GM23248 (cell line): ENCODE data around the gene CDH13. TPM values are rescaled to one million over a fixed set of nuclear protein-coding genes. Genes with fewer than 3 reads are reported as not detected.

Experiments used
- DNase-seq: peaks from one replicate; pipeline ENCODE4 v3.0.0-alpha.2; 2015
- H2AFZ ChIP-seq: fragments of 200-600 bp; sonication (generic); 2 replicates; pipeline ENCODE4 v1.6.1; 2016; ENCODE audit warnings: antibody characterized with exemption
- H3F3A ChIP-seq: fragments of 200-600 bp; sonication (generic); 2 replicates; pipeline ENCODE4 v1.6.1; 2016; ENCODE audit warnings: mild to moderate bottlenecking, antibody characterized with exemption, mixed run types; ENCODE audit not compliant: insufficient read depth
- H3K27ac ChIP-seq: fragments of 200-600 bp; sonication (generic); 2 replicates; pipeline ENCODE4 v1.5.1; 2016; ENCODE audit warnings: mild to moderate bottlenecking
- H3K27me3 ChIP-seq: fragments of 200-600 bp; sonication (generic); replicated peaks from 2 replicates; pipeline ENCODE4 v1.6.1; 2016; ENCODE audit warnings: mild to moderate bottlenecking; ENCODE audit not compliant: insufficient read depth
- H3K36me3 ChIP-seq: fragments of 200-600 bp; sonication (generic); 2 replicates; pipeline ENCODE4 v1.6.1; 2016; ENCODE audit warnings: low read depth, mild to moderate bottlenecking
- H3K4me1 ChIP-seq: fragments of 200-600 bp; sonication (generic); 2 replicates; pipeline ENCODE4 v1.6.1; 2016; ENCODE audit warnings: mild to moderate bottlenecking; ENCODE audit not compliant: insufficient read depth
- H3K4me2 ChIP-seq: fragments of 200-600 bp; sonication (generic); one replicate; pipeline ENCODE4 v1.6.1; 2016; ENCODE audit warnings: mild to moderate bottlenecking; ENCODE audit not compliant: unreplicated experiment
- H3K4me3 ChIP-seq: fragments of 200-600 bp; sonication (generic); 2 replicates; pipeline ENCODE4 v1.5.1; 2016; ENCODE audit warnings: mild to moderate bottlenecking
- H3K79me2 ChIP-seq: fragments of 200-600 bp; sonication (generic); 2 replicates; pipeline ENCODE4 v1.6.1; 2016; ENCODE audit warnings: mild to moderate bottlenecking; ENCODE audit not compliant: insufficient read depth
- H3K9ac ChIP-seq: fragments of 200-600 bp; sonication (generic); 2 replicates; pipeline ENCODE4 v1.6.1; 2016; ENCODE audit warnings: mild to moderate bottlenecking
- H3K9me2 ChIP-seq: fragments of 200-600 bp; sonication (generic); 2 replicates; pipeline ENCODE4 v1.6.1; 2016; ENCODE audit warnings: mixed run types, mild to moderate bottlenecking, moderate library complexity; ENCODE audit not compliant: insufficient read depth
- H3K9me3 ChIP-seq: fragments of 200-600 bp; sonication (generic); one replicate; pipeline ENCODE4 v1.6.1; 2017; ENCODE audit warnings: low read depth
- H4K20me1 ChIP-seq: fragments of 200-600 bp; sonication (generic); 2 replicates; pipeline ENCODE4 v1.6.0; 2016; ENCODE audit not compliant: insufficient read depth
- EZH2 ChIP-seq: fragments of 200-600 bp; sonication (generic); IDR thresholded peaks from 2 replicates; pipeline ENCODE4 v1.6.1; 2018; ENCODE audit warnings: antibody characterized with exemption, mild to moderate bottlenecking; ENCODE audit not compliant: insufficient read depth, poor library complexity, severe bottlenecking
- EZH2phosphoT487 ChIP-seq: fragments of 200-600 bp; sonication (generic); IDR thresholded peaks from 2 replicates; pipeline ENCODE4 v1.6.1; 2018; ENCODE audit warnings: antibody characterized with exemption, moderate library complexity, mild to moderate bottlenecking, low read depth; ENCODE audit not compliant: insufficient read depth
- WGBS, 2 experiments: methylation state at CpG; one replicate each; pipeline ENCODE4 v1.1.6; 2015 to 2017; ENCODE audit warnings: low lambda C conversion rate in 2 of 2, low coverage in 1 of 2; ENCODE audit errors: missing lambda C conversion rate in 2 of 2; 5-methylcytosine and 5-hydroxymethylcytosine counted together
- in situ Hi-C: fragments of 300-500 bp; cut with MboI; formaldehyde crosslinking; loops from 2 replicates; pipeline ENCODE4 v1.15.0; 2020
- polyA plus RNA-seq: library from polyadenylated mRNA; unstranded; fragments of >200 nt; fragmentation: Nextera tagmentation; extraction: Ambion mirVana; gene quantifications from 2 replicates; pipeline ENCODE4 v1.2.1, GENCODE V29; 2016
- total RNA-seq: library from RNA; depleted of rRNA; stranded (reverse); fragments of >200 nt; shearing (Covaris generic); gene quantifications from 2 replicates; pipeline ENCODE4 v1.2.3, GENCODE V29; 2014

CDH13 gene
- total and polyA plus RNA-seq, 2 experiments from 2014 or later = 51.0 to 52.8 TPM

DNA sequence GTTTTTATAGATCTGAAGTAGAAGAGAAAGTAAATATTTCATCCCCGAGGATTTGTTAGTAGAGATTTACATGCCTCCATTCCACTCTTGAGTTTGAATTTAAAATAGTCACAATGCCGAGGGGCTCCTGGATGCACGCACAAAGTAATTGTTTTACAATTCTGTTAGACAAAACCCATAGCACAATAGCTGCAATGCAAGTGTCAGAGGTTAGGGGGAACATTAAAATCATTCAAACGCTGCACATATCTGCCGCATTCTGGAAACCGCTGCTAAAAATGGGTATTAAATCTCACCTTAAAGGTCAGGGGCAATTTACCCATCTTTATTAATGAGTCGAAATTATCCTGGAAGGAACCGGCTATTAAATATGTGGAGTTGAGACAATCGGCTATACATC is 652.5 kb downstream of the CDH13 start:
- DNase-seq = no peak
- no peaks in the 10 kb centered on the region for H3K4me1 ChIP-seq
- in situ Hi-C loops = no loop called here
- H3K27me3 ChIP-seq = no peaks in the 10 kb centered on the region
- TF ChIP-seq EZH2phosphoT487 (no peak), EZH2 (no peak)
- no peak overlapping the region for H3K9ac ChIP-seq
- H4K20me1 ChIP-seq = no peaks in the 10 kb centered on the region
- 89% methylated on average over 9 of the region's 9 CpGs for WGBS, 2 experiments
- no peak overlapping the region for H3K27ac ChIP-seq
- H2AFZ ChIP-seq = no peak overlapping the region
- no peaks in the 10 kb centered on the region for H3K79me2 ChIP-seq
- H3F3A ChIP-seq = no peaks in the 10 kb centered on the region
- no peaks in the 10 kb centered on the region for H3K9me2 ChIP-seq
- no peak overlapping the region for H3K4me3 ChIP-seq
- no peak overlapping the region for H3K4me2 ChIP-seq
- no peaks in the 10 kb centered on the region for H3K9me3 ChIP-seq
- H3K36me3 ChIP-seq = no peaks in the 10 kb centered on the region

- Histone ChIP-seq H3K27ac (no peak overlapping the region), H3K4me3 (no peak overlapping the region), H3K27me3 (no peaks in the 10 kb centered on the region), H3K4me1 (no peaks in the 10 kb centered on the region), H3K9me2 (no peaks in the 10 kb centered on the region), H3K9ac (no peak overlapping the region), H3K36me3 (no peaks in the 10 kb centered on the region), H2AFZ (no peak overlapping the region), H3F3A (no peaks in the 10 kb centered on the region), H3K79me2 (no peaks in the 10 kb centered on the region), H3K9me3 (no peaks in the 10 kb centered on the region), H4K20me1 (no peaks in the 10 kb centered on the region), H3K4me2 (no peak overlapping the region)
- in situ Hi-C loops = no loop called here
- TF ChIP-seq EZH2 = no peak
- DNase-seq = no peak
- 82 to 83% methylated on average over 6 of the region's 6 CpGs for WGBS, 2 experiments
Observed at GRCh38 chr16:83285921-83286320, 659.2 kb downstream of the CDH13 start.

- in situ Hi-C loops = no loop called here
- no peaks in the 10 kb centered on the region for H4K20me1 ChIP-seq
- no peak overlapping the region for H3K27ac ChIP-seq
- H2AFZ ChIP-seq = no peak overlapping the region
- no peaks in the 10 kb centered on the region for H3K79me2 ChIP-seq
- H3K36me3 ChIP-seq = no peaks in the 10 kb centered on the region
- no peaks in the 10 kb centered on the region for H3F3A ChIP-seq
- no peak for DNase-seq
- H3K4me1 ChIP-seq = peaks cover 3% of the 10 kb centered on the region; the same call in 1 of the 2 replicates
- H3K9me3 ChIP-seq = no peaks in the 10 kb centered on the region
- H3K4me3 ChIP-seq = no peak overlapping the region
- H3K27me3 ChIP-seq = no peaks in the 10 kb centered on the region
- H3K9ac ChIP-seq = no peak overlapping the region
- TF ChIP-seq EZH2phosphoT487 (no peak), EZH2 (no peak)
- no peak overlapping the region for H3K4me2 ChIP-seq
- no peaks in the 10 kb centered on the region for H3K9me2 ChIP-seq
- 66 to 68% methylated on average over 2 of the region's 2 CpGs for WGBS, 2 experiments
Observed at GRCh38 chr16:83296505-83296904, 669.7 kb downstream of the CDH13 start.

- Histone ChIP-seq H3K4me3 (no peak overlapping the region), H3F3A (no peaks in the 10 kb centered on the region)
- in situ Hi-C loops = no loop called here
Observed at GRCh38 chr16:83298541-83298940, 671.8 kb downstream of the CDH13 start.

GRCh38 chr16:83300326-83300725 is 673.6 kb downstream of the CDH13 start:
- no peak overlapping the region for H2AFZ ChIP-seq
- H3K9me3 ChIP-seq = no peaks in the 10 kb centered on the region
- no peaks in the 10 kb centered on the region for H3K79me2 ChIP-seq
- DNase-seq = no peak
- in situ Hi-C loops = no loop called here
- no peaks in the 10 kb centered on the region for H3K36me3 ChIP-seq
- H3K27me3 ChIP-seq = no peaks in the 10 kb centered on the region
- H3K4me2 ChIP-seq = no peak overlapping the region
- WGBS, 2 experiments = 57 to 61% methylated on average over 3 of the region's 3 CpGs
- no peak overlapping the region for H3K4me3 ChIP-seq
- H3K4me1 ChIP-seq = peaks cover 12% of the 10 kb centered on the region
- H3K9ac ChIP-seq = no peak overlapping the region
- TF ChIP-seq EZH2 (no peak), EZH2phosphoT487 (no peak)
- peaks cover 11% of the 10 kb centered on the region for H3F3A ChIP-seq
- H3K27ac ChIP-seq = no peak overlapping the region
- no peaks in the 10 kb centered on the region for H4K20me1 ChIP-seq
- H3K9me2 ChIP-seq = no peaks in the 10 kb centered on the region

More at GRCh38 chr16:83298541-83298940, 671.8 kb downstream of the CDH13 start:
- H3K27me3 ChIP-seq = no peaks in the 10 kb centered on the region
- DNase-seq = no peak
- no peaks in the 10 kb centered on the region for H4K20me1 ChIP-seq
- peaks cover 4% of the 10 kb centered on the region; the same call in 1 of the 2 replicates for H3K4me1 ChIP-seq
- no peak overlapping the region for H3K4me2 ChIP-seq
- H3K36me3 ChIP-seq = no peaks in the 10 kb centered on the region
- no peak overlapping the region for H3K9ac ChIP-seq
- H3K79me2 ChIP-seq = no peaks in the 10 kb centered on the region
- no peaks in the 10 kb centered on the region for H3K9me2 ChIP-seq
- no peak overlapping the region for H3K27ac ChIP-seq
- TF ChIP-seq EZH2 (no peak), EZH2phosphoT487 (no peak)
- no peak overlapping the region for H2AFZ ChIP-seq
- no peaks in the 10 kb centered on the region for H3K9me3 ChIP-seq
